CD8-positive, alpha-beta memory T cell (primary cell): Measurements from ENCODE around the gene RABGGTB. TPM values are rescaled to one million over a fixed set of nuclear protein-coding genes. Genes with fewer than 3 reads are reported as not detected.
"Not testable (repeated sequence)": the region's sequence is repeated elsewhere in the genome, so short reads cannot be mapped to it uniquely, and the experiment has no call there.

Source experiments
- CTCF ChIA-PET: fragments of 350-600 bp; sonication (Branson Sonifier 250); formaldehyde crosslinking; loops from one replicate; lab custom pipeline; 2021; ENCODE audit warnings: antibody characterized with exemption; lab: Charles Lee
- POLR2A ChIA-PET: fragments of 350-600 bp; sonication (Branson Sonifier 250); formaldehyde crosslinking; loops from one replicate; lab custom pipeline; 2021; ENCODE audit warnings: antibody characterized with exemption; lab: Charles Lee
- DNase-seq, 5 donors: peaks; one replicate each; pipeline versions ENCODE4 v3.0.0 to v3.0.0-alpha.2; 2020 to 2022; ENCODE audit warnings: mixed read lengths in 1 of 5
- H3K27ac ChIP-seq: one replicate; pipeline ENCODE4 v1.7.0; 2013; ENCODE audit warnings: low read depth, mild to moderate bottlenecking, low read length, moderate library complexity
- H3K27me3 ChIP-seq: 2 replicates; pipeline ENCODE4 v1.7.0; 2013; ENCODE audit warnings: low read length, mild to moderate bottlenecking; ENCODE audit not compliant: insufficient read depth, poor library complexity, severe bottlenecking
- H3K36me3 ChIP-seq: 2 replicates; pipeline ENCODE4 v1.7.0; 2013; ENCODE audit warnings: mild to moderate bottlenecking, low read length, moderate library complexity; ENCODE audit not compliant: insufficient read depth
- H3K4me1 ChIP-seq: 2 replicates; pipeline ENCODE4 v1.7.0; 2013; ENCODE audit warnings: mild to moderate bottlenecking, low read length, moderate library complexity; ENCODE audit not compliant: insufficient read depth
- H3K4me3 ChIP-seq: 2 replicates; pipeline ENCODE4 v1.7.0; 2013; ENCODE audit warnings: mild to moderate bottlenecking, low read length
- H3K9me3 ChIP-seq: 2 replicates; pipeline ENCODE4 v1.7.0; 2013; ENCODE audit warnings: mild to moderate bottlenecking, low read length
- H3K27ac Mint-ChIP-seq, 8 donors: one replicate each; pipeline ENCODE4 v1.8.0; 2020 to 2021; ENCODE audit warnings: mixed read lengths in 8 of 8, mild to moderate bottlenecking in 6 of 8, inconsistent platforms in 3 of 8, moderate library complexity in 3 of 8
- H3K27me3 Mint-ChIP-seq, 2 donors: one replicate each; pipeline ENCODE4 v1.8.0; 2020 to 2021; ENCODE audit warnings: mixed read lengths in 2 of 2, mild to moderate bottlenecking in 1 of 2, moderate library complexity in 1 of 2
- H3K36me3 Mint-ChIP-seq, 3 donors: one replicate each; pipeline ENCODE4 v1.8.0; 2020 to 2021; ENCODE audit warnings: mixed read lengths in 3 of 3, inconsistent platforms in 1 of 3, mild to moderate bottlenecking in 1 of 3
- H3K4me1 Mint-ChIP-seq, 3 donors: one replicate each; pipeline ENCODE4 v1.8.0; 2020 to 2021; ENCODE audit warnings: mixed read lengths in 3 of 3, inconsistent platforms in 1 of 3, mild to moderate bottlenecking in 1 of 3
- H3K4me3 Mint-ChIP-seq, 7 donors: one replicate each; pipeline ENCODE4 v1.8.0; 2020 to 2021; ENCODE audit warnings: mixed read lengths in 7 of 7, mild to moderate bottlenecking in 6 of 7, moderate library complexity in 4 of 7, inconsistent platforms in 2 of 7
- H3K9me3 Mint-ChIP-seq, 5 donors: one replicate each; pipeline ENCODE4 v1.8.0; 2020 to 2022; ENCODE audit warnings: mixed read lengths in 5 of 5, mild to moderate bottlenecking in 3 of 5, moderate library complexity in 2 of 5, inconsistent platforms in 1 of 5
- polyA plus RNA-seq: library from polyadenylated mRNA; unstranded; fragments of 300-500 nt; fragmentation: Illumina TruSeq; gene quantifications from one replicate; pipeline ENCODE4 v1.2.3, GENCODE V29; 2021
- total RNA-seq, 2 experiments: library from RNA; stranded (reverse); gene quantifications; one replicate each; pipeline ENCODE4 v1.2.3, GENCODE V29; 2021

Gene RABGGTB
- total and polyA plus RNA-seq, 3 experiments from 2014 or later, result 7.5 to 212 (median 208) TPM

DNA sequence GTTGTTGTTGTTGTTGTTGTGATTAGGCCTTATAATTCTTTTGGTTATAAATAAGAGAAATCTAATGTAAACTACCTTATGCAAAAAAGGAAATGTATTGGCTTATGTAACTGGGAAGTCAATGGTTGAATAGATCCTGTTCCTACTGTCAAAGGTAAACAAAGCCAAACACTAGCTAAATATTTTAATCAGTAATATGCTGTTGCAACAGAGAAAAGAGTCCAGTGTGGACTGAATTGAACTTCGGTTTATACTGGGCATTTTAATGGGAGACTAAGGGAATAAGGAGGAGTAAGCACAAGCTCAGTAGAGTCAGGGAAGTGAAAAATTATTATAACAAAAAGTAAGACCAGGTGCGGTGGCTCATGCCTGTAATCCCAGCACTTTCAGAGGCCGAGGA lies 26.0 kb downstream of the RABGGTB start:
- H3K4me3 ChIP-seq, result no peak overlapping the region
- POLR2A ChIA-PET, result no interaction called here
- no peak overlapping the region for H3K27ac Mint-ChIP-seq
- H3K4me1 ChIP-seq, result no peaks in the 10 kb centered on the region
- no peaks in the 10 kb centered on the region for H3K9me3 ChIP-seq
- H3K36me3 Mint-ChIP-seq, result no peaks in the 10 kb centered on the region
- no peak overlapping the region for H3K27ac ChIP-seq
- no peak overlapping the region for H3K4me3 Mint-ChIP-seq
- CTCF ChIA-PET, result no interaction called here
- no peaks in the 10 kb centered on the region for H3K27me3 Mint-ChIP-seq
- H3K27me3 ChIP-seq, result no peaks in the 10 kb centered on the region
- no peak for DNase-seq
- H3K36me3 ChIP-seq, result no peaks in the 10 kb centered on the region
- no peaks in the 10 kb centered on the region for H3K4me1 Mint-ChIP-seq
- no peaks in the 10 kb centered on the region for H3K9me3 Mint-ChIP-seq

DNA sequence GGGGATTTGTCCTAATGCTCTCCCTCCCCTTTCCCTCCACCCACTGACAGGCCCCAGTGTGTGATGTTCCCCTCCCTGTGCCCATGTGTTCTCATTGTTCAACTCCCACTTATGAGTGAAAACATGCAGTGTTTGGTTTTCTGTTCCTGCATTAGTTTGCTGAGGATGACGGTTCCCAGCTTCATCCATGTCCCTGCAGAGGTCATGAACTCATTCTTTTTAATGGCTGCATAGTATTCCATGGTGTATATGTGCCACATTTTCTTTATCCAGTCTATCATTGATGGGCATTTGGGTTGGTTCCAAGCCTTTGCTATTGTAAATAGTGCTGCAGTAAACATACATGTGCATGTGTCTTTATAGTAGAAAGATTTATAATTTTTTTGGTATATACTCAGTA lies 37.5 kb downstream of the RABGGTB start:
- H3K4me1 Mint-ChIP-seq, H3K27ac Mint-ChIP-seq, H3K27ac ChIP-seq, H3K4me3 ChIP-seq, H3K36me3 ChIP-seq, CTCF ChIA-PET, DNase-seq, POLR2A ChIA-PET, H3K4me1 ChIP-seq, H3K27me3 ChIP-seq, H3K4me3 Mint-ChIP-seq, H3K9me3 ChIP-seq: not testable (repeated sequence)
- H3K36me3 Mint-ChIP-seq, result peaks cover 3 to 45% (median 14%) of the 10 kb centered on the region in 3 donors
- H3K27me3 Mint-ChIP-seq, result peaks cover 6 to 15% of the 10 kb centered on the region in 2 donors
- H3K9me3 Mint-ChIP-seq, result peaks cover 12 to 47% (median 30%) of the 10 kb centered on the region in 5 donors

DNA sequence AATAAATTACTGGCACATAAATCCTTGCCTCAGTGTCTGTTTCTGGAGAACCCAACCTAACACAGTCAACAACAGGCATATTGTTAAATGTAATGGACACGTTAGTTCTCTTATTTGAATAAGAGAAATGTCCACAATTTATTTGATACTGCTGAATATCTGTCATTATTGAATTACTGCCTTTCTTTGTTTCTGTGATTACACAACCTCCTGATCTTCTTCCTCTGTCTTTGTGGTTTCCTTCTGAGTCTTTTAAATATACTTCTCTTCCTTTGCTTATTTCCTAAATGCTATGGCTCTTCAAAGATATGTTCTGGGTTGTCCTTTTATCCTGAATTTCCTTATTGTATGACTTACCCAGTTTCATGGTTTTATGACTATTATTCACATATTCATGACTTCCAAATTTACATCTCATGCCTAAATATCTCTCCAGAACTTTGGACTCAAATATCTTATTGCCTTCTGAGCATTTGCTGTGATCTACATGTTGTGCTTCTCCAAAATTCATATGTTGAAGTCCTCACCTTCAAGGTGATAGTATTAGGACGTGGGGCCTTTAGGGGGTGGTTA lies 50.6 kb downstream of the RABGGTB start:
- Mint-ChIP-seq H3K36me3 (peaks cover 0 to 4% (median 0%) of the 10 kb centered on the region in 3 donors), H3K4me1 (no peaks in the 10 kb centered on the region), H3K27me3 (peaks cover 4 to 7% of the 10 kb centered on the region in 2 donors), H3K4me3 (no peak overlapping the region), H3K27ac (no peak overlapping the region), H3K9me3 (peaks cover 7 to 35% (median 23%) of the 10 kb centered on the region in 5 donors)
- Histone ChIP-seq H3K27me3 (no peaks in the 10 kb centered on the region), H3K4me1 (no peaks in the 10 kb centered on the region), H3K27ac (no peak overlapping the region), H3K4me3 (no peak overlapping the region), H3K9me3 (no peaks in the 10 kb centered on the region), H3K36me3 (no peaks in the 10 kb centered on the region)
- ChIA-PET CTCF (no interaction called here), POLR2A (no interaction called here)
- DNase-seq, result no peak

DNA sequence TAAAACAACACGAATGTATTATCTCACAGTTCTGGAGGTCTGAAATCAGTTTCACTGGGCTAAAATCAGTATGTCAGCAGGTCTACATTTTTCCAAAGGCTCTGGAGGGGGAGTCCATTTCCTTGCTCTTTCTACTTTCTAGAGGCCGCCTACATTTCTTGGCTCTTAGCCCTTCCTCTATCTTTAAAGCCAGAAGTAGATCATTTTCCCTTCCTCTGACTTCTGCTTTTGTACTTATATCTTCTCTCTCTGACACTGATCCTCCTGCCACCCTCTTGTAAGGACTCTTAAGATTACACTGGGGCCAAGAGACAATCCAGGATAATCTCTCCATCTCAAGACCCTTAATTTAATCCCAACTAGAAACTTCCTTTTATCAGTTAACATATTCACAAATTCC lies 52.0 kb downstream of the RABGGTB start:
- Histone ChIP-seq H3K36me3 (no peaks in the 10 kb centered on the region), H3K9me3 (no peaks in the 10 kb centered on the region), H3K27me3 (no peaks in the 10 kb centered on the region), H3K27ac (no peak overlapping the region), H3K4me1 (no peaks in the 10 kb centered on the region), H3K4me3 (no peak overlapping the region)
- Mint-ChIP-seq H3K9me3 (peaks cover 0 to 26% (median 13%) of the 10 kb centered on the region in 5 donors), H3K4me1 (no peaks in the 10 kb centered on the region), H3K4me3 (no peak overlapping the region), H3K27me3 (peaks cover 4 to 7% of the 10 kb centered on the region in 2 donors), H3K36me3 (peaks cover 0 to 4% (median 0%) of the 10 kb centered on the region in 3 donors), H3K27ac (no peak overlapping the region)
- DNase-seq, result no peak
- POLR2A ChIA-PET, result no interaction called here
- CTCF ChIA-PET, result no interaction called here

DNA sequence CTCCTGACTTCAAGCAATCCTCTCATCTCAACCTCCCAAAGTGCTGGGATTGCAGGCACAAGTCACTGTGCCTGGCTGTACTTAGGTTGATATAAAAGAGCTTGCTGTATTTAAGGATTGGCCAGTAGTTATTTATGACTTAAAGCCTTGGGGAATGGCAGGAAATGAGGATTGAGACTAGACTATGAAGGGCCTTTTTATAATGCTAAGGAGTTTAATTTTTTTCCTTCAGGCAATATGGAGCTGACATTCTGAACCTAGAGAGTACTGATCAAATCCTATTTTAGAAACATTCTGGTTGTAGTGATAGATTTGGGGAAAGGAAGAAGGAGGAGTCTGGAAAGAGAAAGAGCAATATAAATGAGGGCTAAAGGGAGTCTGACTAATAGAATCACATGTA lies 55.4 kb downstream of the RABGGTB start:
- no peaks in the 10 kb centered on the region for H3K4me1 ChIP-seq
- Mint-ChIP-seq H3K27me3 (peaks cover 4 to 7% of the 10 kb centered on the region in 2 donors), H3K4me3 (no peak overlapping the region), H3K27ac (no peak overlapping the region), H3K4me1 (no peaks in the 10 kb centered on the region), H3K9me3 (peaks cover 0 to 9% (median 0%) of the 10 kb centered on the region in 5 donors), H3K36me3 (peaks cover 0 to 4% (median 0%) of the 10 kb centered on the region in 3 donors)
- CTCF ChIA-PET, result no interaction called here
- no peaks in the 10 kb centered on the region for H3K27me3 ChIP-seq
- no peak for DNase-seq
- POLR2A ChIA-PET, result no interaction called here
- no peaks in the 10 kb centered on the region for H3K36me3 ChIP-seq
- no peak overlapping the region for H3K4me3 ChIP-seq
- H3K9me3 ChIP-seq, result no peaks in the 10 kb centered on the region
- no peak overlapping the region for H3K27ac ChIP-seq

Other genes with a start within 250 kb of the RABGGTB start
- under 1 TPM; 0.24 to 0.29 TPM for gene SLC44A5, start 175.1 kb upstream of the RABGGTB start, total RNA-seq
- gene SLC44A5, start 175.1 kb upstream of the RABGGTB start, polyA plus RNA-seq, result 0.53 TPM
- 10 to 100 TPM; 50.0 to 53.4 TPM for gene ACADM, start 61.5 kb upstream of the RABGGTB start, total RNA-seq
- 55.4 TPM for gene ACADM, start 61.5 kb upstream of the RABGGTB start, polyA plus RNA-seq
- gene MSH4, start 10.6 kb downstream of the RABGGTB start, total RNA-seq, result under 1 TPM; 0.50 to 0.58 TPM
- gene MSH4, start 10.6 kb downstream of the RABGGTB start, polyA plus RNA-seq, result not detected
- not detected for gene ASB17, start 146.1 kb downstream of the RABGGTB start, total RNA-seq
- not detected for gene ASB17, start 146.1 kb downstream of the RABGGTB start, polyA plus RNA-seq